AG20443 (cell line): Measurements from ENCODE around the gene FBXO34.
"Not testable (repeated sequence)": the region's sequence is repeated elsewhere in the genome, so short reads cannot be mapped to it uniquely, and the experiment has no call there.

ENCODE experiments used
- DNase-seq: peaks from one replicate; pipeline ENCODE4 v3.0.0; 2012; ENCODE audit warnings: low spot score, mixed read lengths

Gene FBXO34

DNA sequence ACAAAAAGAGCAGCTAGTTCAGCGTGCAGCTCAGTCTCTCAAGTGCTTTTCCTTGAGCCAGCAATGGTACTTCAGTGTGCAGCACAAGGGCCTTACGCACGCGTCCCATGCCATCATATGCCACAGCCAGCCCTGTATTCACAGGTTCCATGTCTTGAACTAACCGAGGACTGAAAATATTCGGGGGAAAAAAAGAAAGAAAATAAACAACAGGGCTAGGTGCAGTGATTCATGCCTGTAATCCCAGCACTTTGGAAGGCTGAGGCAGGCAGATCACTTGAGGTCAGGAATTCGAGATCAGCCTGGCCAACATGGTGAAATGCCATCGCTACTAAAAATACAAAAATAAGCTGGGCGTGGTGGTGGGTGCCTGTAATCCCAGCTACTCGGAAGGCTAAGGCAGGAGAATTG, 111.8 kb downstream of the FBXO34 start:
- DNase-seq = not testable (repeated sequence)

DNA sequence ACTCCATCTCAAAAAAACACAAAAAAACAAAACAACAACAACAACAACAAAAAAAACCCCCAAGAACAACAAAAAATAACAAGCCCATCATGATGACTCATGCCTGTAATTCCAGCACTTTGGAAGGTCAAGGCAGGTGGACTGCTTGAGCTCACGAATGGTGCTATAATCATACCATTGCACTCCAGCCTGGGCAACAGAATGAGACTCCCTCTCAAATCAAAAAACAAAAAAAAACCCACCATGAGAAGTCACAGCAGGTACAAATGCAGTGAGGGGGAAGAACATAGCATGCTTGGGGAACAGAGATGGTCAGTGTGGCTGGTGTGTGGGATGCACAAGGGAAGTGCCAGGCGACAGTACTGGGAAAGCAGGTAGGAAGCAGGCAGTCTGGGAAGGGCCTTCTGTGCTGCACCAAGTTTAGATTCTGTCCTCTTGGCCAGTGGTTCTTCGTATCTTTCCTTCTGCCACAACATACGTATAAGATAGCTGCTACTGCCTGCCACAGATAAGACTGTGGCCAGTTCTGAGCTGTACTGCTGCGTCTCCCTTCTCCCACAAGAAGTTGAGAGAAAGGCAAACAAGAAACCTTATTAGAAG, 112.4 kb downstream of the FBXO34 start:
- no peak for DNase-seq

- no peak for DNase-seq
Measured at GRCh38 chr14:55384536-55384935, 113.3 kb downstream of the FBXO34 start.

DNA sequence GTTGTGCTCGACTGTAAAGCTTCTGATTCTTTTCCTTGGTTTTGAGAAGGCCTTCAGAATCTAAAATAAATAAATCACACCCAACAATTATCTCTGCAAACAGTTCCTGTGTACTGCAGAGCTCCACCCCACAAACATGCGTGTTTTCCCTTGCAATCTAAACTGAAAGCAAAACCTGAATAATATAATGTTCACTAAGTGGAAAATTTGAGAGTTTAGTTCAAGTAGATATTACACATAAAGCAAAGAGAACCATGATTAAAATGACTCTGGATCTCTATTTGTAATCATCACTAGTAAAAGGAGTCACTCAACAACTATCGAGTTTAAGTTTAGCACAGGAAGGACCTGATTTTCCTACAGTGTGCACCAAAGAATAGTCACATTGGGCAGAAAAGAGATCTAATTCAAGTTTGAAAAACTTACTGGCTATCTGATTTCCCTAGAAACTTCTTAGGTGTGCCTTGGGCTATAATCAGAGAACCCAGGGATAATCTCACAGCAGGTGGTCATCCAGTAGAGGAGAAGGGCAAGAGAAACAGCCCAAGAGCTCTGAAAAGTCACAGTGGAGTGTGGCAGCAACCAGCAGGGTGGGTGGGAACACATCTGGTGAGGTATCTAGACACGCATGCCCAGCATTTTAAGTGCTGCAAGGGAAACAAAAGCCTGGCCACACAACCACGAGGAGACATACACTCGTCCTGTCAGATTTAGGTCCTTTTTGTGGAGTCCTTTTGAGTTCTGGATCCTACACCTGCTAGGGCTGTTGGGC, 115.0 kb downstream of the FBXO34 start:
- no peak for DNase-seq

DNA sequence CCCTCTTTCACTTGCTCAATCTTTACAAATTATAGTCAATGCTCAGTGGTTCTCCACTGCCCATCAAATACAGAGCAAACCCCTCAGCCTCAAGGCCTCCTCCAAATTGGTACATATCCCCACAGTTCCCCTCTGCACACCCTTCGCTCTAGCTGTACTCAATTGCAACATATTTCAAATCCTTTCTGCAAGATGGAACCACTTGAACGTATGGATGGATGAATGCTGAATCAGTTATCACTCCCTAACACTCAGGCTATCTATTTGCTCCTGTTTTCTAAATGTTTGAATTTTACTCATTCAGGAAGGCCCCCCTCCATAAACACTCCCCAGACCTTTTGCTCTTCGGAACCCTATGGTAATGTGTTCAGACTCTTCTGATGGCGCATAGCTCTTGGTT, 115.9 kb downstream of the FBXO34 start:
- DNase-seq = no peak

DNA sequence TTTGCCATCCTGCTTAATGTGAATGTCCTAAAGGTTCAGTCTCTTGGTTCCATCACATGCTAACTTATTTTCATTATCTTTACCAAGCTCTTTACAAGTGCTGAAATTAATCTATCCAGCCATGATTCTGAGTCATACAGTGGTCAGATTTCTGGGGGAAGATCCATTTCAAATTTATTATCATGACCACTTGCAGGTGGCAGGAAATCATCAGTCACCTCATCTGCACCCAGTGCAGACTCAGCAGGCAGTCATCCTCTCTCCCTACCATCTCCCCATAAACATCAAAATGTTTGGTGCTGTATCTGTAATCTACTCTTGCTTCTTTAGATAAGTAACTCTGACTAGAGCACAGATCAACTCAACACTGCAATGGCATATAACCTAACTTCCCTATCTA, 116.9 kb downstream of the FBXO34 start:
- no peak for DNase-seq

DNA sequence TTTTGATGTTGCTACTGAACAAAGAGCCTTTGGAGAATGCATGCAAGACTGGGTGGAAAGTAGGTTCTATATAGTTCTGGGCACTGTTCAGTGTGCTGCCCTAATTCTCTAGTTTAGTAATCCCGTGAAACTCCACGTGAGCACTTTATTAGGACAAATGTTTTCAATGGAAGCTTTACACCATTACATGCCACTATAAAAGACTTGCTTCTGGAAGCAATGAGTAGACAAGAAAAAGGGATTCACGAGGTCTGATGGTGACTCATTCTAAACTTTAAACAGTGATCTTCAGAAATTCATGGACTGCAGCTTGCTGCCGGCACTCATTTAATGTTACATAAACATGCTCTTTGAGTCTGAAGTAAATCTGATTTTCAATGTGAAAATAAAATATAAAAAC, 118.1 kb downstream of the FBXO34 start:
- DNase-seq = peak; percentile 55

DNA sequence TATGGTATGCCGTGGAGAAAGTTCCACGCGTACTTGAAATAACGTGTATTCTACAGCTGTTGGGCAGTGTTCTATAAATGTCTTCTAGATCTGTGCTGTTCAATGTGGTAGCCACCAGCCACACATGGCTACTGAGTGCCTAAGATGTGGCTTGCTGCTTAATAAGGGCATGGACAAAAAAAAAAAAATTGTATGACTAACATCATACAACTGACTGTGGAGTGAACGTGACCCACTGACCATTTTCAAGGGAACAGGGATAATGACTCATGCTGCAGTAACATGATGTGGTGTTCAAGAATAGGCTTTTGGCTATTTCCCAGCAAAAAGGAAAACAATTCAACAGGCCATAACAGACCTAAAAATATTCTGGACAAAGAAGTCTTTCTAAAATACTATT, 127.5 kb downstream of the FBXO34 start:
- peak; percentile 84 for DNase-seq

DNA sequence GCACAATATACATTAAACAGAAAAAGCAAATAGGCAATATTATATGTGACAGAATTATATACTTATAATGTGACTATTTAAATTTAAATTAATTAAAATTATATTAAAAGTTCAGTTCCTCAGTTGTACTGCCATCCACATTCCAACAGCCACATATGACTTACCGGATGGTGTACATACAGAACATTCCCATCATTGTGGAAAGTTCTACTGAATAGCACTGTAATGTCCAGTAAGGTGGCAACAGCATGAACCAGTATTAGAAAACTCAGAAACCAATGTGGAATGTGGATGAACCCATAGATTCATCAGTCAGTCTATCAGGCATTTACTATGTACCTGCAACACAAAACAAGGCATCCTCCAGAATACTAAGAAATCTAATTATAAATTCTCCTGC, 128.0 kb downstream of the FBXO34 start:
- no peak for DNase-seq

DNA sequence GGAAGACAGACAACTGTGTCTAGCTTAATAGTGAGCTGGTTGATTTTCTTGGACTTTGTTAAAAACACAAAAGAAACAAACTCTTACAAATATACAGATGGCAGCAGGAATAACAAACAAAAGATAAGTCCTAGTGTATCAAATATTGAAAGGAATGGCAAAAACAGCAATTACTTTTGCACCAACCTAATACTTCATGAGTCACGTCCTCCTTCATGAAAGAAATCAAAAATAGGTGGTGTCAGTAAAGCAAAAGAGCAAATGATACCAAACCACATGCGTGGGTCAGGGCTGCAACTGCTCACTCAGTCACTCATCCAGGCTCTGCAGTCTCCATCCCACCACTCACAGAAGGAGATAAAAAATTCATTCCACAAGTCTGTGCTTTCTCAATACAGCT, 128.6 kb downstream of the FBXO34 start:
- DNase-seq = no peak

DNA sequence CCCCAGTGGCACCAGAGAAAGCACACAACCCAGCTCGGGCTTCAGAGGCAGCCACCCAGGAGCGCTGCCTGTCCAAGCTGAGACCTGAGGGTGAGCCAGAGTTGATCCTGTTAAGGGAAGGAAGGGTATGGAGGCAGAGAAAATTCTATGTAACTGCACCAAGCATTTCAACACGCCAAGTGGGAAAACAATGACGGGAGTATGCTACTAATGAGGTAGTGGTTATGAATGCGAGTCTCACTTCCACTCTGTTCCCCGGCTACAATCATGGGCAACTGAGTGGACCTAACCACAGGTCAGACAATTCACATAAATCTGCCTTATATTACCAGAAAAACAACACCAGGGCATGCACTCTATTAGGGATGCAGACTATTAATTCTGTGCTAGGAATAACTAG, 130.5 kb downstream of the FBXO34 start:
- DNase-seq = no peak
